Measurements from ENCODE around the gene AGBL5. TPM values are rescaled to one million over a fixed set of nuclear protein-coding genes. Genes with fewer than 3 reads are reported as not detected.
"Not testable (repeated sequence)": the region's sequence is repeated elsewhere in the genome, so short reads cannot be mapped to it uniquely, and the experiment has no call there.

Gene AGBL5
- total RNA-seq, 1 experiment from 2014 or later = 68.2 TPM

GRCh38 chr2:27071990-27072830 lies 20.7 kb downstream of the AGBL5 start:
- in situ Hi-C loops (cut with HindIII; ENCODE audit: low sequenced_read_pairs) = no loop called here
- no peak for DNase-seq (ENCODE audit: low spot score)

- no peak for DNase-seq (ENCODE audit: low spot score)
- in situ Hi-C loops (cut with HindIII; ENCODE audit: low sequenced_read_pairs) = no loop called here
Observed at GRCh38 chr2:27072920-27073319, 21.5 kb downstream of the AGBL5 start.

GRCh38 chr2:27073782-27074181 lies 22.3 kb downstream of the AGBL5 start:
- no peak for DNase-seq (ENCODE audit: low spot score)
- in situ Hi-C loops (cut with HindIII; ENCODE audit: low sequenced_read_pairs) = no loop called here

GRCh38 chr2:27074738-27075565 lies 23.5 kb downstream of the AGBL5 start:
- in situ Hi-C loops (cut with HindIII; ENCODE audit: low sequenced_read_pairs) = no loop called here
- DNase-seq (ENCODE audit: low spot score) = no peak

GRCh38 chr2:27075566-27075871 lies 24.1 kb downstream of the AGBL5 start:
- DNase-seq (ENCODE audit: low spot score); in situ Hi-C loops (cut with HindIII; ENCODE audit: low sequenced_read_pairs): not testable (repeated sequence)

- in situ Hi-C loops (cut with HindIII; ENCODE audit: low sequenced_read_pairs) = no loop called here
Observed at GRCh38 chr2:27076323-27076722, 24.9 kb downstream of the AGBL5 start.

GRCh38 chr2:27077231-27077630 lies 25.8 kb downstream of the AGBL5 start:
- DNase-seq (ENCODE audit: low spot score) = no peak
- in situ Hi-C loops (cut with HindIII; ENCODE audit: low sequenced_read_pairs) = no loop called here

More at GRCh38 chr2:27076323-27076722, 24.9 kb downstream of the AGBL5 start:
- no peak for DNase-seq (ENCODE audit: low spot score)

GRCh38 chr2:27078267-27079194 lies 27.1 kb downstream of the AGBL5 start, which contains the start of gene EMILIN1:
EMILIN1 (plus strand) TSS chr2:27078615; CDS start chr2:27079066, 451 bp downstream.
- in situ Hi-C loops (cut with HindIII; ENCODE audit: low sequenced_read_pairs) = no loop called here
- no peak for DNase-seq (ENCODE audit: low spot score)

GRCh38 chr2:27079233-27080139 lies 28.0 kb downstream of the AGBL5 start:
- in situ Hi-C loops (cut with HindIII; ENCODE audit: low sequenced_read_pairs) = no loop called here
- DNase-seq (ENCODE audit: low spot score) = no peak

GRCh38 chr2:27080140-27080469 lies 28.6 kb downstream of the AGBL5 start:
- in situ Hi-C loops (cut with HindIII; ENCODE audit: low sequenced_read_pairs) = no loop called here
- no peak for DNase-seq (ENCODE audit: low spot score)

- in situ Hi-C loops (cut with HindIII; ENCODE audit: low sequenced_read_pairs) = no loop called here
- no peak for DNase-seq (ENCODE audit: low spot score)
Observed at GRCh38 chr2:27080603-27080936, 29.1 kb downstream of the AGBL5 start.

- DNase-seq (ENCODE audit: low spot score) = peak; percentile 68
- in situ Hi-C loops (cut with HindIII; ENCODE audit: low sequenced_read_pairs) = no loop called here
Observed at GRCh38 chr2:27081984-27082772, 30.7 kb downstream of the AGBL5 start.

- DNase-seq (ENCODE audit: low spot score) = no peak
- in situ Hi-C loops (cut with HindIII; ENCODE audit: low sequenced_read_pairs) = no loop called here
Observed at GRCh38 chr2:27082773-27083409, 31.4 kb downstream of the AGBL5 start.

- no peak for DNase-seq (ENCODE audit: low spot score)
- in situ Hi-C loops (cut with HindIII; ENCODE audit: low sequenced_read_pairs) = no loop called here
Observed at GRCh38 chr2:27083410-27084296, 32.2 kb downstream of the AGBL5 start.

- in situ Hi-C loops (cut with HindIII; ENCODE audit: low sequenced_read_pairs) = no loop called here
- DNase-seq (ENCODE audit: low spot score) = no peak
Observed at GRCh38 chr2:27084297-27085061, 33.0 kb downstream of the AGBL5 start.
